Epidermal melanocyte (primary cell): Measurements from ENCODE around the gene ORAI1.
"Not testable (repeated sequence)": the region's sequence is repeated elsewhere in the genome, so short reads cannot be mapped to it uniquely, and the experiment has no call there.

ENCODE experiments used
- DNase-seq: peaks from one replicate; pipeline ENCODE4 v3.0.0; 2011; ENCODE audit warnings: low spot score; ENCODE audit not compliant: insufficient read length

The ORAI1 gene

DNA sequence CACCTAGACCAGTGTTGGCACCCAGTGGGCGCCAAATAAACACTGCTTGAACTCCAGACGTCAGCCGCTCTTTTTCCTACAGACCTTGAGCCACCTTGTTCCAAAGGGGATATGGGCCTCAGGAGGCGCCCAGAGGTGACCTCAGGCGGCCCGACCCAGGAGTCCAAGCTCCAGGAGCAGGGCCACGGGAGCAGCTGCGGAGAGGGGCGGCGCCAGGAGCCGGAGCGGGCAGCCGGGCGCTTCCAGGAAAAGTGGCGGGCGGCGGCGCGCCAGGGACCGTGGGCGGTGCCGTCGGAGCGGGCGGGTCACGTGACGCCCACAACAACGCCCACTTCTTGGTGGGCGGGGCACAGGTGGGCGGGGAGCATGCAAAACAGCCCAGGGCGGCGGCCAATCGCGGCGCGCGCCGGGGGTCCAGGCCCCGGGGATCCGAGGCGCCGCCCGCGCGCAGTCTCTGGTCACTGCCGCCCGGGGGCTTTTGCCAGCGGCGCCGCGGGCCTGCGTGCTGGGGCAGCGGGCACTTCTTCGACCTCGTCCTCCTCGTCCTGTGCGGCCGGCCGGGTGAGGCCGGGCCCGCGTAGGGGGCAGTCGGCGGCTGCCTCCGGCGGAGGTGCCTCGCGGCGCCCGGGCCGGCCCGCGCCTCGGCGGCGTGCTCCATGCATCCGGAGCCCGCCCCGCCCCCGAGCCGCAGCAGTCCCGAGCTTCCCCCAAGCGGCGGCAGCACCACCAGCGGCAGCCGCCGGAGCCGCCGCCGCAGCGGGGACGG, at the start of gene ORAI1:
ORAI1 (plus strand) TSS at position 444 of the 766 bp plus-strand sequence.
- DNase-seq, result peak; percentile 85

DNA sequence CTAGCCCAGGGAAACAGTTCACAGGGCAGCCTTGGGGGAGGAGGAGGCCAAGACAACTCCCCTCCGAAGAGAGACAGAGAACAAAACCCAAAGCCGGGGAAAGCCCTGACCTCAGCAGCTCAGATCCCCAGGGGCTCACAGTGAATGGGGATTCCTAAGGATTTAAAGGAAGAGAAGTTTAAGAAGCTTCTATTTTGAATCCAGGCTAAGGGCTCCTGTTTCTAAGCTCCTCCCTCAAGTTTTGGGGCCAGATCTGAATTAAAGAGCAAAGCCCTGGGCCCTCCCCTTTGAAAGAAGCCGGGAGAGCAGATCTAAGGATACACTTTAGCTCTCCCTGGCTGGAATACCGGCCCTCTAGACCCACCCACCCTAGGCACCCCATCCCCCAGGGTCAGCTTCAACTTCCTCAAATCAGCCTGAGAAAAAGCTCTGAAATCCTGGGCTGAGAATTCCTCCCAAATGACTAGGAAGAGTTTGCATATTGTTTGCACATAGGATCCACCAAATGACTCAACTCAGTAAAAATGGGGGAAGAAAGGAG, 49.4 kb upstream of the ORAI1 start:
- DNase-seq, result peak; percentile 24

DNA sequence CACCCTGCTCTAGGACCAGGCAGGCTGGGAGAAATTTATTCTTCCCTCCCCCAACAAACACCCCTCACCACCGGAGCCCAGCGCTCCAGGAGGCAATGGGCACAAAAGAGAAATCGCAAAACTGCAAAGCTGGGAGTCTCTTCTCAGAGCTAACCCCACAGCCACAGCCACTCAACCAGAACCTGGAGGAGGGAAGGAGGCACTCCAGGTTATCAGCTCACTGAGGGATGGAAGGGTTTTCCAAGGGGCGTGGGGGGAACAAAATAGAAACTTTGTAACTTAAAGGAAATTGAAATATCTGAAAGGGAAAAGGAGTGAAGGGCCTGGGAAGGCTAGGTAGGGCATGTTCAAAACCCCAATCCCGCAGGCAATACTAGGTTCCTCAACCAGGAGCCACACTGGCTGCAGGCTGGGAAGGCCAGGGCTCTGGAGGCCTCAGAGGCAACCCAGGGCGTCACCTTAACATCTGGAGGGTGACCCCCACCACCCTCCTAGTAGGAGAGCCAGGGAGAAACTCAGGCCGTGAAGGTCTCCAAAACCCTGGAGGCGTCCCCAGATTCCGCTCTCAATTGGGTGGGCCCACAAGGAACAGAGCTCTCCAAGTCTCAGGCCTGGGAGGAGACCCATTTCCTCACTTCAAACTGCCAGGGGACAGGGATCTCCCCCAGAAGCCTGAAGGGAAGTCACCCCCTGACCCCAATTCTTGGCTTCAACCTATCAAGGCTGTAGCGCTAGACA, 48.7 kb upstream of the ORAI1 start:
- no peak for DNase-seq

DNA sequence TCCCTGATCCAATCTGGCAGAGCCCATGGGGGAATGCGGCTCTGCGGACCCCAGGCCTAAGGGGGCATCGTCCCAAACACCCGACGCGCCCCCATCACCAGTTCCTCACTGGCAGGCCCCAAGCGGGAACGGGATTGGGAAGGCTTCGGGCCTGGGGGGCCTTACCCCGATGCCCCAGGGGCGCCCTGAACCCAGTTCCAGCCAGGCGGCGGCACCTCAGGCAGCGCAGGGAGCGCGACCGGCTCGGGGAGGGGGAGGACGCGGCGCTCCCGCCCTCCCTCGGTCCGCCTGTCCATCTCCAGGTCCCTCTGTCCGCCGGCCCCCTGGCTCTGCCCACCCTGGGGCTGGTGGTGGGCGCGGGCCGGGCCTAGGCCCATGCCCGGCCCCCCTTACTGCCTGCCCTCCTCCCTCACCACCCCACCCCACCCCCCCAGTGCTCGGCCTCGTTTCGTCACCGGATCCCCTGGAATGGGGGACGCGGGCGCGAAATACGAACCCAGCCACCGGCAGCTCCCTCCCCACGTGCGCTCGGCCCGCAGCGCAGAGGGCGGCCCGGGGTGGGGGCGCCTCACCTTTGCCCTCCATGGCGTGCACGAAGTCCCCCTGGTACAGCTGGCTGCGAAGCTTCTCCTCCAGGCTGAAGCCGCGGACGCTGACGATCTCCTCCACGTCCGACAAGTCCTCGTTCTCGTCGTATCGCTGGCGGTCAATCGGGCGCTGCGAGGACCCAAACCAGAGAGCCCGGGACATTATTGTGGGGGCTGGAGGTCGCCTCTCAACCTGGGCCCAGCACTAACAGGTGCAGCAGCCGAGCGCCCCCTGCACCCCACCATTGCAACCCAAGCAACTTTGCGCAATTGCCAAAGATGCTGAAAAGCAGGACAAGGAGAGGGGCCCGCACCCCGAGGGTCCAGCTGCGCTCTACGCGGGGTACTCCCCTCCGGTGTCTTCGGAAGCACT, 47.8 kb upstream of the ORAI1 start:
- no peak for DNase-seq

DNA sequence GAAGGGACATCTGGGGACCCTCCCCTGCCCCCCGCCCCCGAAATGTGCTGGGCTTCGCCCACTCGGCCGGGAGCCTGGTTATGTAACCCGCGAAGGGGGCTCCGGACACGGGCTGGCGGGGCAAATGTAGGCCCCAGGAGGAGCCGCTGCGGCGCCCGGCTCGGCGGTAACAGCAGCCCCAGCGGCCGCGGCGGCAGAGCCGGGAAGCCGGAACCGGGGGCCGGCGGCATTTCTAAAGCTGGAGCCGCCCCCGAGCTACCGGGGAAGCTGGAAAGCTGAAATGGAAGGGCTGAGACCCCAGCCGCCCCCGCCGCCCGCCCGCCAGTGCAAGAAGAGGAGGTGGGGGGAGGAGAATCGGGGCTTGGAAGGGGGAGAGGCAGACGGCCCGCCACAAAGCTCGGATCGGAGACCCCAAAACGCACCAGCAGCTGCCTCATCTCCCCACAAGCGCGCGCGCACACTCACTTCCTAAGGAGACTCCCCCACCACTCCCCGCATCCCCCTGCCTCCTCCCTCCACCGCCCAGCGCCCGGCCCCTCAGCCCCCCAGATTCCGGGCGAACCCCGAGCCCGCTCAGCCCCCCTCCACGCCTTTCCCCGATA, 47.0 kb upstream of the ORAI1 start:
- DNase-seq, result no peak

DNA sequence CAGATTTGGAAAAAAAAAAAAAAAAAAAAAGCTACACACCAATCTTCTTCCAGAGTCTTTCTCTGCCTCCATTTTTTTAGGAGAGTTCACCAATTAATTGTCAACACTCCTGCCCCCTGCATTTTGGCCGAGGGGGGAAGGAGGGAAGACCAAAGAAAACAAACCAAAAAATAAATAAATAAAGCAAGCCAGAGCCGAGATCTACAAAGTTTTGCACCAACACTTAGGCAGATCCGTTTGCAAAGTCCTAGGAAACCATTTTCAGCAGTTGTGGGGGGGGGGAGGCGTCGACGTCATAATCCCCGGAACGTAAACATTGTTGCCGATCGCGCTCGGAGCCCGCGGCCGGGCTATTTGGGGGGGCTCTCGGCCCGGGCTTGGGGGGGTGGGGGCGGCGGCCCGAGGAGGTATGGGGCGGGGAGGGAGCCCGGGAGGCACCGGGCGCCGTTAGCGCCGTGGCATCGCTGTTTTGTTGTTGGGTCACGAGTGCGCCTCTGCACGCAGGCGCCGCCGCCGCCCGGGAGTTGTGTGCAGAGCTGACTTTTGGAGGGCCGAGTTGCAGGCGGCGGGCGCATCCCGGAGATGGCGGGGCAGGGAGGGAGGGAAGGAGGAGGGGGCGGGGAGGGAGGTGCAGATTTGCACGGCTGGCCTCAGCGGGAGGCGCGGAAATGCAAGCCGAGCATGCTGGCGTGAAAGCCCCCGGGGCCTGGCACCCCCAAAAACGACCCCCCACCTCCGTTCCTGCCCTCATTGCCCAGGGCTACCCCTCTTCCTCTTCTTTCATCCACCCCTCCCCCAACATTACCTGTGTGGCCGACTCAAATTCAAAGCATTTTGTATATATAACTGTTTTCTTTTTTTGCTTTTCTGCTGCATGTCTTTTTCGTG, 46.1 kb upstream of the ORAI1 start:
- DNase-seq, result peak; percentile 57

DNA sequence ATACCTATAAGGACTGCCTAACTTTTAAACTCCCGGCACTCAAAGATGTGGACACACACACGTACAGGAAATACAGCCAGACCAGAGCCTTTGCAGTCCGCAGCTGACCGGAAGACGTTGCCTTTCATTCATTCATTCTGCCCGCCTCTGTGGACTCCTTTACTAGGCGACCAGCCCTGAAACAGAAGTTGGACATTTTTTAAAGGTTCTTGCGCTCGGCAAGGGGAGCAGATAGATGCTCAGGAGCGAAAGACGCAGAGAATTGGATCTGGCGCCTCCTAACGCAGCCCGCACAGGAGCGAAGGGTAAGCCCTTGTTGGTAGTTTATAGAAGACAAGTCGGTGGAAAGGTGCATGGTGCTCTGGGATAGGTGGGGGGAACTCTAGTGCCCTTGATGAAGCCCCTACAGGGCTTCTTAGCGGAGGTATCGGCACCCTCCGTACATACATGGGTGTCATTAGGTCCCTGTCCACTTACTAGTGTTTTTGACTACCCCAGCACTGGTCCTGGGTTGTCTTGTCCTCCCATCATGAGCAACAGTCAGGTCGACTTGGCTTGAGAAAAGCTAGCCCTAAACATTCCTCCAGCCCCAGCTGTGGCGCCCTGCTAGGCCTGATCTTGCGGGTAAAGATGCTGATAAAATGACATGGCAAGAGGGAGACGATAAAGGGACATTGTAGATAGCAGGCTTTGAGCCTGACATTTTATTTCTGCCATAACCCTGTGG, 45.2 kb upstream of the ORAI1 start, which contains the start of gene KDM2B:
KDM2B (minus strand) TSS at position 65 of the 727 bp plus-strand sequence. CDS start 112 bp downstream, outside the sequence.
- DNase-seq, result peak; percentile 28

DNA sequence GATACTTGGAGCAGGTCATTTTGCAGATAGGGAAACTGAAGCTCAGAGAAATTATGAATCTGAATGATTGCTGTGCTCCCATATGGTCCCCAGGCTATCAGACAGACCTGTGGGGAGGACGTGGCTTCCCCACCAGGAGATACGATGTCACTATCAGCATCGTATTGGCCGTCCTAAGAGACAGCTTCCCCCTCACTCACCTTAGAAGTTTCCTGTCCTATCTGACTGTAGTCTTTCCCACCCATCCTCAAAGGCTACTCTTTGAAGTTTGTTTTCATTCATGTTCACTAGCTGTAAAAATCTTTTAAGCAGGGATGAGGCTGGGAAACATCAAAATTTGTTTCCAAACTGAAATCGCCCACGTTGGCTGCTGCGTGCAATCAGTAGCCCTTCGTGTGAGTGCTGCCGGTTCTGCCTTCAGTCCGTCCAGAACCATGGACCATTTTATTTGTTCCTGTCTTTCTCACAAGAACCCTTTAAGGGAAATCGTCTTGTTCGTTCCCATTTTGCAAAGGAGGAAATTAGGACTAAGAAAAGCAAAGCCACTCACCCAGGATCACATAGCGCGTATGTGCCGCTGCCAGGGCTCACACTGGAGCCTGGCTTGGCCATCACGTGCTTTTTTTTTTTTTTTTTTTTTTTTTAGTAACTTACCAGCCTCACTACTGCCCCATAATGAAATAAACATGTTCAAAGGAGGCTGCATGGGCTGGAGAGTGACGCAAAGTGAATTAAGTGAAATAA, 44.5 kb upstream of the ORAI1 start:
- peak; percentile 51 for DNase-seq

DNA sequence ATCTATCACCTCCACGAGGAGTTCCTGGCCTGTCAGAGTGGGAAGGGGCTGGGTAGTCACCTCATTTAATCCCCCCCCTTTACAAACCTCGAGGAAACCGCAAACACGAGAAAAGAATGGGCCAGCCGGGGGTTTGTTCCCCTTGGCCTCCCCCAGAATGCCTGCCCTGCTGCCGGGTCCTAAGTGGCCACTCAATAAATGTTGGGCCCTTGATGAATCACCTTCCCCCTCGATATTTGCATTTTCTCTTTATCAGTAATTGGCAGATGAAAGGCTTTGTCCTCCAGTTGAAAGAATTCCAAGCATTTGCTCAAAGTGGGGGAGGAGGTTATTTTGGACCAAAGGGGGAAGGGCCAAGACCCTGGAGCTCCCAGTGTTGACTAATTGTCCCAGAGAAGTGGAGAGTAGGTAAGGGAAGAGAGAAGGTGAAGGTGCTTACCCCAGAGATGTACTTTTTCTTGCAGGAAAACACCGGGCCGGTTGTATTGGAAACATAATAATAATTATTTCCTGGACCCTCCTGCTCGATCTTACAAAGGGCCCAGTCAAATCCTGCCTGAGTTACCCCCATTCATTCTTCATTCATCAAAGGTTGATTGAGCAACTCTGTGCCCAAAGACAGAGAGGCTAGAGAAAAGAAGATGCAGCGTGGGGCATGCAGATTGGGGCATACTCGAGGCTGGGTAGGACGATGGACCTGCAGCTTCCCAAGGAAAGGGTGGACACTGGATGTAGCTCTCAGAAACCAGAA, 43.6 kb upstream of the ORAI1 start:
- DNase-seq, result no peak

DNA sequence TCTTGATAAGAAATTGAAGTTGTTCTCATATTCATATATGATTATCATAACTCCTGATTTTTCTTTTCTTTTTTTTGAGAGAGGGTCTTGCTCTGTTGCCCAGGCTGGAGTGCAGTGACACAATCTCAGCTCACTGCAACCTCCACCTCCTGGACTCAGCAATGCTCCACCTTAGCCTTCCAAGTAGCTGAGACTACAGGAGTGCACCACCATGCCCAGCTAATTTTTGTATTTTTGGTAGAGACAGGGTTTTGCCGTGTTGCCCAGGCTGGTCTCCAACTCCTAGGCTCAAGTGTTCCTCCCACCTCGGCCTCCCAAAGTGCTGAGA, 43.0 kb upstream of the ORAI1 start:
- not testable (repeated sequence) for DNase-seq

DNA sequence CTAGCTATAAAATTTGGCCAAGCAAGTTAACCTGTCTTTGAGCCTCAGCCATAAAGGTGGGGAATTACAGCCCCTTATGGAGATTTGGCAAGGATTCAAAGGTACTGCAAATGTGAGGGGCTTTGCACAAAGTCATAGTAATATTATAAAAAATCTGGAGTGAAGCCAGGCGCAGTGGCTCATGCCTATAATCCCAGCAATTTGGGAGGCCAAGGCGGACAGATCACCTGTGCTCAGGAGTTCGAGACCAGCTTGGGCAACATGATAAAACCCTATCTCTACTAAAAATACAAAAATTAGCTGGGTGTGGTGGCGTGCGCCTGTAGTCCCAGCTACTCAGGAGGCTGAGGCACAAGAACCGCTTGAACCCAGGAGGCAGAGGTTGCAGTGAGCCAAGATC, 41.4 kb upstream of the ORAI1 start:
- not testable (repeated sequence) for DNase-seq

DNA sequence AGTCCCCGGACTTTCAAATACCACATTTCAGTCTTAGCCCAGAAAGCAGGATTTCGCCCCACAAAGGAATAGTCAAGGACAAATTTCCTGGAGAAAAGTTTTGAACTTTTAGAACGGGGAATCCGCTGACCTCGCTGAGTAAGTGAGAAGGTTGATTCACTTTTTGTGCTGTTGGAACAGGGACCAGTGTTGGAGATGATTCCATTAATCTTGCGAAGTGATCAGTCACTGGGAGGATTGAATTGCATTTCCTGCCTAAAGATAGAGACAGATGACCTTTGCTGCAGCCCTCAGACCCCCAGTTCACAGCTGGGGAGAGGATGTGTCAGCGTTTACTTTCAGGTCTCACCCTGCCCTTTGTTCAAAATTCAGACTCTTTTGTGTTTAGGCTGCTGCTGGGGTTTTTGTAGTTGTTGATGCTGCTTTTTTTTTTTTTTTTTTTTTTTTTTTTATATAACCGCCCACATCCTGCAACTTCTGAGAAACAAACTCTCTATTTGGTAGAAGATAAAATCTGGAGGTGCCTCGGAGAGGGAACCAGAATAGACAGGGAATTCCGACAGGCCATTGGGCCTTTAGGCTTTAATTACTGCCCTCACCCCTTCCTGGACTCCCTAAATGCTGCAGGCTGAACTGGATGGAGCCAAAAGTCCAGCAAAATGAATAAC, 35.7 kb upstream of the ORAI1 start:
- peak; percentile 26 for DNase-seq

DNA sequence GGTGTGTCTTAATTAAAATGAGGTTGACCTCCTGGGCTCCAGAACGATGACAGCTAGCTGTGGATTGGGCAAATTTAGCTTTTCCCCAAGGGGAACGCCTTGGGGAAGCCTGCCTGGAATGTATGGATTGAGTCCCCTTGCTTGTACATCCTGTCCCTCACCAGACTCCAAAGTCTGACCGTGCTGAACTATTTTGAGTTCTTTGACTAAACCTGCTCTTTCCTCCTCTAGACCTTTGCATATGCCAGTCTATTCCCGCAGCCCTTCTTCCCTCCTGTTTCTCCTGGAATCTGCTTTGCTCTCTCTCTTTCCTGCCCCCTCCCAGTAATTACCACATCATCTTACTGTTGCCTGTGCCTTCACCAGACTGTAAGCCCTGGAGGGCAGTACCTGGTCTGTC, 34.0 kb upstream of the ORAI1 start:
- no peak for DNase-seq

DNA sequence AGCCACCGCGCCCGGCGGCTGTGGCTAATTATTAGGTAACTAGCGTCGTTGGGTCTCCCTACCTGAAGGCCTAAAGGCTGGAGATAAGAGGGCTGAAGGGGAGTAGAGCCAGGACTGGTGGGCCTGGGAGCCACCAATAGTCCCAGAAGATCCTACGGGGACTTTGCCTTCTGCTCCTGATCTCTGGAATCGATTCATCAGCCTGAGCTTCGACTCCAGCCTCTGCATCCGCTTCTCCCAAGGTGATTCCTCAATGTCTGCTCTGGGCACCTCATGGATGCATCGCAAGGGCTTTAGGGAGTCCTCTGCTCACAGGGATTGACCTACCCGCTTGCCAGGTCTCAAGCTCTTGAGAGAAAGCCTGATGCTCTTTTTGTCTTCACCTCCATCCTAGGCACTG, 30.8 kb upstream of the ORAI1 start:
- DNase-seq, result no peak

DNA sequence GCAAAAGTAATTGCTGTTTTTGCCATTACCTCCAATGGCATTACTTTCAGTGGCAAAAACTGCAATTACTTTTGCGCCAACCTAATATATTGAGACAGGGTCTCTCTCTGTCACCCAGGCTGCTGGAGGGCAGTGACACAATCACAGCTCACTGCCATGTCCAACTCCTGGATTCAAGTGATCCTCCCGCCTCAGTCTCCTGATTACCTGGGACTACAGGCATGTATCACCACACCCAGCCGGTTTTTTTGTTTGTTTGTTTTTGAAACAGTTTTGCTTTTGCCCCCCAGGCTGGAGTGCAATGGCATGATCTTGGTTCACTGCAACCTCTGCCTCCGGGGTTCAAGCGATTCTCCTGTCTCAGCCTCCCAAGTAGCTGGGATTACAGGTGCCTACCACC, 29.8 kb upstream of the ORAI1 start:
- DNase-seq, result no peak

DNA sequence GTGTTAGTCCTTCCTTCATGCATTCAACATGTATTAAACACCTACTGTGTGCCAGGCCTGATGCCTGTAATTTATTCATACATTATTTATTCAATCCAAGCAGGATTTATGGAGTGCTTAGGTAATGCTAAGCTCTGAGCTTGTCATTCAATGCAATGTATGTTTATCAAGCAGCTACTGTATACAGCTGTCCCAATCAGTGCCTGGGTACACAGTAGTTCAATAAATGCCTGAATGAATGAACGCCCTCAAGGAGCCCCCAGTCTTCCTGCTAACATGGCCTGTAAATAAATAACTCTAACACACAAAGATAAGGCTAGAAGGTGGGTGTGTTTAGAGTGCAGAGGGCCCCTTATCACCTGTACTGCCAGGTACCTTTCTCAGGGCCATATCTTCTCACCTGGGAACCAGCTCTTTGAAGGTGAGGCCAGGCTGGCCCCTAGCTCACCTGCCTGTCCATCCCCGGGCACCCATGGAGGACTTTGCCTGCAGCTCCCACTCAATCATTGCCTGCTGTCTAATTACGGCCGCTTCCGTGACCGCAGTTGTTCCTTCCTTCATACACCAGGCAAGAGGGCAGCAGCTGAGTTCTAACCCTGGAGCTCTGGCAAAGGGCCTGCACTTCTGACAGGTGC, 25.5 kb upstream of the ORAI1 start:
- DNase-seq, result no peak

DNA sequence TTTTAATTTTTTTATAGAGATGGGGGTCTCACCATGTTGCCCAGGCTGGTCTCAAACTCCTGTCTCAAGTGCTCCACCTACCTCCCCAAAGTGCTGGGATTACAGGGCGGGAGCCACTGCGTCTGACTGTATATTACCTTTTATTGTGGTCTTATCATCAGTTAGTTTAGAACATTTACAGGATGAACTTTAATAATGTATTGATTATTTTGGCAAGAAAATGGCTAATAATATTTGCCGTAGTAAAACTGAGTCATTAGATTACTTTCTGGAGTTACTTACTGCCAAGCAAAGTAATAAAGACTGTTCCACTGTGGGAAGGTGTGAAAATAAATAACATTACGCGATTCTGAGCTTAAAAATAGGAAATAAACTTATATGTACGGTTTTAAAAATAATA, 23.6 kb upstream of the ORAI1 start:
- no peak for DNase-seq
